RWPE2 (cell line): ENCODE data around the gene PTPRO.
A peak's percentile ranks its signal among the peaks of the same experiment; 100 is the strongest.

Source experiments
- ATAC-seq: fragments of 200-7000 bp; cut with Tn5 transposase; 3 replicates; pipeline ENCODE4 v1.9.1; 2021; ENCODE audit warnings: low read depth
- DNase-seq: peaks from one replicate; pipeline ENCODE4 v3.0.0-alpha.2; 2020; ENCODE audit warnings: low spot score
- H3K27ac ChIP-seq: fragments of 450-650 bp; 2 replicates; pipeline ENCODE4 v1.5.1; 2017; ENCODE audit warnings: mild to moderate bottlenecking; ENCODE audit not compliant: poor library complexity, severe bottlenecking
- H3K27me3 ChIP-seq: fragments of 250-450 bp; sonication (Bioruptor Pico); 2 replicates; pipeline ENCODE4 v1.5.1; 2021; ENCODE audit warnings: mild to moderate bottlenecking, moderate library complexity; ENCODE audit not compliant: insufficient read depth, poor library complexity, severe bottlenecking
- H3K36me3 ChIP-seq: fragments of 250-450 bp; sonication (Bioruptor Pico); 2 replicates; pipeline ENCODE4 v1.5.1; 2020; ENCODE audit warnings: low read depth, mild to moderate bottlenecking, moderate library complexity
- H3K4me1 ChIP-seq: fragments of 250-450 bp; sonication (Bioruptor Pico); 2 replicates; pipeline ENCODE4 v1.5.1; 2021; ENCODE audit warnings: mild to moderate bottlenecking, moderate library complexity; ENCODE audit not compliant: insufficient read depth, poor library complexity, severe bottlenecking
- H3K4me3 ChIP-seq: fragments of 250-450 bp; sonication (Bioruptor Pico); 2 replicates; pipeline ENCODE4 v1.5.1; 2021; ENCODE audit warnings: mild to moderate bottlenecking, moderate library complexity; ENCODE audit not compliant: severe bottlenecking
- H3K9me3 ChIP-seq: fragments of 250-450 bp; sonication (Bioruptor Pico); 2 replicates; pipeline ENCODE4 v1.5.1; 2021; ENCODE audit warnings: mild to moderate bottlenecking, moderate library complexity; ENCODE audit not compliant: severe bottlenecking
- CTCF ChIP-seq: fragments of 450-650 bp; IDR thresholded peaks from one replicate; pipeline ENCODE4 v1.5.1; 2017; ENCODE audit warnings: mild to moderate bottlenecking, moderate library complexity; ENCODE audit not compliant: poor library complexity, severe bottlenecking

PTPRO gene

GRCh38 chr12:15322164-15323061 lies at the start of gene PTPRO:
Gene PTPRO (plus strand): TSS chr12:15322508.
- Histone ChIP-seq H3K27ac (no peak within 1 kb of the TSS), H3K27me3 (no peaks in the 10 kb centered on the region), H3K9me3 (no peaks in the 10 kb centered on the region), H3K4me1 (no peaks in the 10 kb centered on the region), H3K36me3 (no peaks in the 10 kb centered on the region), H3K4me3 (peak within 1 kb of the TSS; percentile 25)
- no peak for DNase-seq
- no peak for TF ChIP-seq CTCF
- ATAC-seq = peak; percentile 57; the same call in 2 of the 3 replicates

- ATAC-seq (no peak), DNase-seq (no peak)
- no peak for TF ChIP-seq CTCF
- H3K27ac ChIP-seq = peak overlapping the region; percentile 96
- H3K4me3 ChIP-seq = no peak overlapping the region
- H3K27me3 ChIP-seq = no peaks in the 10 kb centered on the region
- H3K36me3 ChIP-seq = no peaks in the 10 kb centered on the region
- H3K4me1 ChIP-seq = peaks cover 32% of the 10 kb centered on the region
- no peaks in the 10 kb centered on the region for H3K9me3 ChIP-seq
These were observed 48.4 kb upstream of the PTPRO start for GRCh38 chr12:15273896-15274295.

- peaks cover 36% of the 10 kb centered on the region for H3K4me1 ChIP-seq
- H3K36me3 ChIP-seq = no peaks in the 10 kb centered on the region
- no peaks in the 10 kb centered on the region for H3K27me3 ChIP-seq
- ATAC-seq (peak; percentile 76), DNase-seq (peak; percentile 61)
- no peak for TF ChIP-seq CTCF
- H3K4me3 ChIP-seq = no peak overlapping the region
- H3K9me3 ChIP-seq = no peaks in the 10 kb centered on the region
- peak overlapping the region; percentile 96 for H3K27ac ChIP-seq
These were observed 47.7 kb upstream of the PTPRO start for GRCh38 chr12:15274561-15274967.

- Histone ChIP-seq H3K4me3 (no peak overlapping the region), H3K9me3 (no peaks in the 10 kb centered on the region), H3K36me3 (no peaks in the 10 kb centered on the region), H3K27ac (peak overlapping the region; percentile 96), H3K27me3 (no peaks in the 10 kb centered on the region), H3K4me1 (peaks cover 39% of the 10 kb centered on the region)
- ATAC-seq = no peak
- no peak for DNase-seq
- peak; percentile 54 for TF ChIP-seq CTCF
These were observed 46.1 kb upstream of the PTPRO start for GRCh38 chr12:15276088-15276698.
